Activated T-cell treated with anti-CD3 and anti-CD28 coated beads, Interleukin-2, amount 50 U/mL, for 4 hours (primary cell): ENCODE results near the gene GABRE. TPM values are rescaled to one million over a fixed set of nuclear protein-coding genes. Genes with fewer than 3 reads are reported as not detected.

Experiments
- ATAC-seq, 2 donors: fragments of 200-7000 bp; cut with Tn5 transposase; one replicate each; pipeline ENCODE4 v1.10.0; 2021
- DNase-seq: peaks from one replicate; pipeline ENCODE4 v3.0.0-alpha.2; 2020
- H3K27me3 Mint-ChIP-seq: one replicate; pipeline ENCODE4 v1.8.0; 2021; ENCODE audit warnings: low read depth, mixed read lengths
- H3K36me3 Mint-ChIP-seq: one replicate; pipeline ENCODE4 v1.8.0; 2022; ENCODE audit warnings: mixed read lengths; ENCODE audit not compliant: insufficient read depth
- H3K4me1 Mint-ChIP-seq: one replicate; pipeline ENCODE4 v1.8.0; 2021; ENCODE audit warnings: low read depth, mixed read lengths
- H3K4me3 Mint-ChIP-seq: one replicate; pipeline ENCODE4 v1.8.0; 2021; ENCODE audit warnings: mild to moderate bottlenecking, moderate library complexity, mixed read lengths
- H3K9me3 Mint-ChIP-seq: one replicate; pipeline ENCODE4 v1.8.0; 2021; ENCODE audit warnings: mixed read lengths
- total RNA-seq, 3 donors: library from RNA; stranded (reverse); gene quantifications; one replicate each; pipeline ENCODE4 v1.2.1, GENCODE V29; 2021

Gene GABRE, protein sequence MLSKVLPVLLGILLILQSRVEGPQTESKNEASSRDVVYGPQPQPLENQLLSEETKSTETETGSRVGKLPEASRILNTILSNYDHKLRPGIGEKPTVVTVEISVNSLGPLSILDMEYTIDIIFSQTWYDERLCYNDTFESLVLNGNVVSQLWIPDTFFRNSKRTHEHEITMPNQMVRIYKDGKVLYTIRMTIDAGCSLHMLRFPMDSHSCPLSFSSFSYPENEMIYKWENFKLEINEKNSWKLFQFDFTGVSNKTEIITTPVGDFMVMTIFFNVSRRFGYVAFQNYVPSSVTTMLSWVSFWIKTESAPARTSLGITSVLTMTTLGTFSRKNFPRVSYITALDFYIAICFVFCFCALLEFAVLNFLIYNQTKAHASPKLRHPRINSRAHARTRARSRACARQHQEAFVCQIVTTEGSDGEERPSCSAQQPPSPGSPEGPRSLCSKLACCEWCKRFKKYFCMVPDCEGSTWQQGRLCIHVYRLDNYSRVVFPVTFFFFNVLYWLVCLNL
- under 1 TPM; 0.08 to 0.42 (median 0.15) TPM for total RNA-seq

DNA sequence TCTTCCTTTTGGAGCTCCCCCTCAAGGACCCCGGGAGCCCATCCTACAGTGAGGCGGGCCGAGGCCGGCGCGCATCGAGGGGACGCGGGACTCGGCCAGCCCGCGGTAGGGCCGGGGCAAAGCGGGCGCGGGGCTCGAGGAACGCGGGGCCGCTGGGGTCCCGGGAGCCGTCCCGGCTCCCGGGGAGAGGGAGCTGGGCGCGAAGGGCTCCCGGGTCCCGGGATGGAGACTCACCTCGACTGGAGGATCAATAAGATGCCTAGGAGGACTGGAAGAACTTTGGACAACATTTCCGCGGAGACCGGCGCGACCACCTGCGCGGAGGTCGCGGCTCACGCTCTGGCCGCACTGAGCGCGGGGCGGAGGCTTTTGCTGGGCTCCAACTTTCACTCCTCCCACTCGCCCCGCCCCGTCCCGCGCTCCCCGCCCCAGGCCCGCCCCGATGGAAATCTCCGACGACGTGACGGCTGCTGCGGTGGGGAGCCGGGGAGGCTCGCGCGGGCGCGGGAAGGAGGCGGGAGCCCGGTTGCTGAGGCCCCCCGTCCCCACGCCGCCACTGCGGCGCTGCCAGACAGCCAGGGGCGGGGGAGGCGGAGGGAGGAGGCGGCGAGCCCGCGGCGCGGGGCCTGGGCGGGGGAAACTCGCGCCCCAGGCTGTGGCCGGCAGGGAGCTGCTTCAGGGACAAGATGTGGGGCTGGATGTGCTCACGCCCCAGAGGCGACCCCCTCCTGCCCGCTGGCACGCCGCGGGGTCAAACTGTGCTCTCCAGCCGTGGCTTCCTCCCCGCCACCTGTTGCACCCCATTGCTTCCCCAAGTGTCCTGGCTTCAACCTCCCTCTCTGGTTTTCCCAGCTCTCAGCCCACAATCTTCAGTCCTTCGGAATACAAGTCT is at the start of gene GABRE:
GABRE (minus strand) TSS at position 341 of the 892 bp plus-strand sequence; CDS start at position 290, 51 bp downstream.
- Mint-ChIP-seq H3K27me3 (peaks cover 28% of the 10 kb centered on the region), H3K36me3 (no peaks in the 10 kb centered on the region), H3K4me3 (no peak within 1 kb of the TSS), H3K9me3 (no peaks in the 10 kb centered on the region), H3K4me1 (no peaks in the 10 kb centered on the region)
- peak in 1 of 2 donors; percentile 23 for ATAC-seq
- no peak for DNase-seq

DNA sequence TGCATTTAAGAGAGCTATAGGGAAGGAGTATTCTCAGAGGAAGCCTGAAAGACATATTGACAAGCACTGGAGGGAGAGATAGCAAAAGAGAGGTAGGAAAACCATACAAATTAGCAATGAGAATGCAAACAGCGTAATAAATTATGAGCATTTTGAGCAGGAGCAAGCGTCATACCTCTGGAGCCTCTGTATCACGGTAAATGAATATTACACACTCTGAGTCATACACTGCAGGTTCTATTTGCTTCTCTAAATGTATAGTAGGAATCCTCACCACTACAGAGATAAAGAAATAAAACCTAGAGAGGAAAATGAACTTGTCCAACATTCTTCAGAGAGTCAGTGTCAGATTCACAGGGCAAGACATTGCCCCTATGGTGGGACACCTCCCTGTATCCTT is 46.4 kb upstream of the GABRE start:
- no peaks in the 10 kb centered on the region for H3K4me1 Mint-ChIP-seq
- ATAC-seq, result no peak
- no peak for DNase-seq
- H3K27me3 Mint-ChIP-seq, result no peaks in the 10 kb centered on the region
- H3K36me3 Mint-ChIP-seq, result no peaks in the 10 kb centered on the region
- no peak overlapping the region for H3K4me3 Mint-ChIP-seq
- no peaks in the 10 kb centered on the region for H3K9me3 Mint-ChIP-seq

DNA sequence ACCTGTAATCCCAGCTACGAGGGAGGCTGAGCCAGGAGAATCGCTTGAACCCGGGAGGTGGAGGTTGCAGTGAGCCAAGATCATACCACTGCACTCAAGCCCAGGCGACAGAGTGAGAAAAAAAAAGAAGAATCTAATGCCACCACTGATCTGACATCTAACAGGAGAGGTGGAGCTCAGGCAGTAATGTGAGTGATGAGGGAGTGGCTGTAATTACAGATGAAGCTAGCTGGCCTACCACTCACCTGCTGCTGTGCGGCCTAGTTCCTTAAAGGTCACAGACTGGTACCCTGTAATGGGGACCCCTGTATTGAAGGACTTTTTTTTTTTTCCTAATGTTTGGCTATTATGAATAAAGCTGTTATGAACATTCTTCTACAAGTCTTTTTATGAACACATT is 25.3 kb upstream of the GABRE start:
- Mint-ChIP-seq H3K27me3 (no peaks in the 10 kb centered on the region), H3K9me3 (no peaks in the 10 kb centered on the region), H3K4me1 (no peaks in the 10 kb centered on the region), H3K36me3 (no peaks in the 10 kb centered on the region), H3K4me3 (no peak overlapping the region)
- ATAC-seq, result no peak
- no peak for DNase-seq

DNA sequence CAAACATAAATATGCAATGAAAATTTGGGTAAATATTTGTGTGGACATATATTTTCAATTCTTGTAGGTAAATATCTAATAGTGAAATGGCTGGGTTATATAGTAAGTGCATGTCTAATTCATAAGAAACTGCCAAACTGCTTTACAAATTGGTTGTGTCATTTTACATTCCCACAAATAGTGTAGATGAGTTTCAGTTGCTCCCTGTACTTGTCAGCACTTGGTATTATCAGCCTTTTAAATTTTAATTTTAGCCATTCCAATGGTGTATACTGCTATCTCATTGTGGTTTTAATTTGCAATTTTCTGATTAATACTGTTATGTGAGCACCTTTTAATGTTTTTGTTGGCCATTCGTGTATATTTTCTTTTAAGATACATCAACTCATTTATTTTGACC is 23.1 kb upstream of the GABRE start:
- Mint-ChIP-seq H3K4me3 (no peak overlapping the region), H3K36me3 (no peaks in the 10 kb centered on the region), H3K9me3 (no peaks in the 10 kb centered on the region), H3K27me3 (no peaks in the 10 kb centered on the region), H3K4me1 (no peaks in the 10 kb centered on the region)
- DNase-seq, result no peak
- ATAC-seq, result no peak

DNA sequence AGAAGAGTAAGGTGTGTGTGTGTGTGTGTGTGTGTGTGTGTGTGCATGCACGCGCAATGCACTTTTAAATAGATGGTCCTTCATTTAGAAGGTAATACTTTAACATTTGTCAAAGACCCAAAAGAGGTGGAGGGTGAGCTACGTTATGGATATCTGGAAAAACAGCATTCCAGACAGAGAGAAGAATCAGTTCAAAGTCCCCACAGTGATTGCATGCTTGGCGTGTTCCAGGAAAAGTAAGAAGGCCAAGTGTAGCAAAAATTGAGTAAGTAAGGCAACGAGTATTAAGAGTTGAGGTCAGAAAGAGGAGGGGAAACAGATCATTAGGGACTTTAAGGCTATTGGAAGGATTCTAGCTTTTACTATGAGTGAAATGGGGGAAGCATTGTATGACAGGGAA is 21.9 kb upstream of the GABRE start:
- Mint-ChIP-seq H3K4me1 (no peaks in the 10 kb centered on the region), H3K4me3 (no peak overlapping the region), H3K36me3 (no peaks in the 10 kb centered on the region), H3K9me3 (no peaks in the 10 kb centered on the region), H3K27me3 (no peaks in the 10 kb centered on the region)
- DNase-seq (no peak), ATAC-seq (no peak)

GRCh38 chrX:151994476-151994875 is 20.0 kb upstream of the GABRE start:
- no peak for ATAC-seq
- Mint-ChIP-seq H3K9me3 (no peaks in the 10 kb centered on the region), H3K4me1 (no peaks in the 10 kb centered on the region), H3K27me3 (no peaks in the 10 kb centered on the region), H3K4me3 (no peak overlapping the region), H3K36me3 (no peaks in the 10 kb centered on the region)
- DNase-seq, result no peak

- no peak for ATAC-seq
- Mint-ChIP-seq H3K4me3 (no peak overlapping the region), H3K9me3 (no peaks in the 10 kb centered on the region)
Observed at GRCh38 chrX:151988706-151989299, 14.3 kb upstream of the GABRE start.

DNA sequence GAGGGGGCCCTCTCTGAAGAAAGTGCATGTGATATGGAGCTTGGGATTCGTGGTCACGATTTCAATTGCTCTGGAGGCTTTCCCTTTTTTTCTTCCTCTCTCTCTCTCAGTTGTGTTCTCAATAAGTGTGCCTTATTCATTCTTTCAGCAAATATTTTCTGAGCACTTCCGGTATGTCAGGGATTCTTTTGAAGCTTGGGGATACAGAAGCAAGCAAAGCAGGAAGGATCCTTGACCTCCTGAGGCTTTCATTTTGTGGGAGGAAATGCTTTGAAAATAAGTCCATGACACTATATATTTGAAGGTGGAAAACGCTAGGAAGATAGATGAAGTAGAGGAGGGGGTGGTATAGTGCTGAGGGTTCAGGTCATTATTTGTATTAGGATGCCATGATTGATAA is 12.6 kb upstream of the GABRE start:
- Mint-ChIP-seq H3K4me3 (no peak overlapping the region), H3K27me3 (no peaks in the 10 kb centered on the region), H3K36me3 (no peaks in the 10 kb centered on the region), H3K9me3 (no peaks in the 10 kb centered on the region), H3K4me1 (no peaks in the 10 kb centered on the region)
- DNase-seq, result no peak
- no peak for ATAC-seq

More at GRCh38 chrX:151988706-151989299, 14.3 kb upstream of the GABRE start:
- Mint-ChIP-seq H3K27me3 (no peaks in the 10 kb centered on the region), H3K36me3 (no peaks in the 10 kb centered on the region), H3K4me1 (no peaks in the 10 kb centered on the region)
- no peak for DNase-seq

DNA sequence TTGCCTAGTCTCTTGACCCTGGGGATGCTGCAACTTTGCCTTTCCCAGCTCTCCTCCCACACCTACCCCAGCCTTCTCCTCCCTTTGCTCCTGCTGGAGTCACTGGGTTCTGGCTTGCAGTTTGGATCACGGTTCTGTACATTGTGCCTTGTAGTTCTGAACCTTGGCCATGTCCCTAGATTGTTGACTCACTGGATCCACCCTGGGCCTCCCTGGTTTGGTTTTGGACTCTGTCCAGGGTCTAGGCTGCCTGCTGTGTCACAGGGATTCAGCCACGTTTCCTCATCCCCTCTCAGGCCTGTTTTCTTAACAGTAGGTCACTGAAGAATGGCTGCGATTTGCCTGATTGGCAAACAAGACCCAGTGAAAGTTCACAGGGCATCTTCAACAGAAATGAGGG is 11.5 kb upstream of the GABRE start:
- no peaks in the 10 kb centered on the region for H3K27me3 Mint-ChIP-seq
- DNase-seq (no peak), ATAC-seq (no peak)
- H3K9me3 Mint-ChIP-seq, result no peaks in the 10 kb centered on the region
- H3K36me3 Mint-ChIP-seq, result no peaks in the 10 kb centered on the region
- H3K4me3 Mint-ChIP-seq, result no peak overlapping the region
- no peaks in the 10 kb centered on the region for H3K4me1 Mint-ChIP-seq

DNA sequence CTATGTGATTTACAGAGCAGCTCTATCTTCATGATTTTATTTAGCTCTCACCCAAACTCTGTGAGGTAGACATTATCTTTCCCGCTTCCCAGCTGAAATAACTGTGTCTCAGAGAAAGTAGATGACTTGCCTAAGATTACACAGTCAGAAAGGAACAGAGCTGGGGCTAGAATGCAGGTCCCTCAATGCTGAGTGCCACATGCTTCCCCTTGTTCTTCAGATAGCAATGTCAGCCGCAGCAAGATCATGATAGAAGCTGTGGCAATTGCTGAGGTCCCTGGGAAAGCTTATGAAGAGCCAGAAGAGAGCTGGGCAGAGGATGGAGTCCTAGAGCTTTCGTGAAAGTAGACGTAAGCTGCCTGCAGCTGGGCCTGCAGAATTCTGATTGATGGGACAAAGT is 11.1 kb upstream of the GABRE start:
- Mint-ChIP-seq H3K36me3 (no peaks in the 10 kb centered on the region), H3K4me1 (no peaks in the 10 kb centered on the region), H3K27me3 (no peaks in the 10 kb centered on the region), H3K4me3 (no peak overlapping the region), H3K9me3 (no peaks in the 10 kb centered on the region)
- ATAC-seq, result no peak
- DNase-seq, result no peak

GRCh38 chrX:151984902-151985301 is 10.4 kb upstream of the GABRE start:
- no peaks in the 10 kb centered on the region for H3K27me3 Mint-ChIP-seq
- no peaks in the 10 kb centered on the region for H3K9me3 Mint-ChIP-seq
- no peaks in the 10 kb centered on the region for H3K4me1 Mint-ChIP-seq
- DNase-seq, result no peak
- H3K36me3 Mint-ChIP-seq, result no peaks in the 10 kb centered on the region
- no peak overlapping the region for H3K4me3 Mint-ChIP-seq
- no peak for ATAC-seq

DNA sequence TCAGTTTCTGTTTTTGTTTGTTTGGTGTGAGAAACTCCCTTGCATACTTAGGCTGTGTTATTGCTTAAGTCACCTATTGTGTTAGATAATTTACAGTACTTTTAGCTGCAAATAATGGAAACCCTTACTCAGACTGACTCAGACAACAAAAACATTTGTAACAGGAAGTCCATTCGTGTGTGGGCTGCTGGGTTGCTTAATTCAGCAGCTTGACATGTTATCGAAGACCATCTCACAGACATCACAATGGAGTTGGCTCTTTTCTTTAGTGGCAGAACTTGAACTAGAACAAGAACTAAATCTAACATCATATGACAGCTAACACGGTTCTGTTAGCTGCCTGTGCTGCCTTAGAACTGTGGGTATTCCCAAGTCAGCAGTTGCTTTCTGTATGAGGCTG is 9.9 kb upstream of the GABRE start:
- Mint-ChIP-seq H3K9me3 (no peaks in the 10 kb centered on the region), H3K4me1 (no peaks in the 10 kb centered on the region), H3K4me3 (no peak overlapping the region), H3K27me3 (no peaks in the 10 kb centered on the region), H3K36me3 (no peaks in the 10 kb centered on the region)
- no peak for DNase-seq
- no peak for ATAC-seq

GRCh38 chrX:151983186-151983585 is 8.7 kb upstream of the GABRE start:
- ATAC-seq, result no peak
- H3K9me3 Mint-ChIP-seq, result no peaks in the 10 kb centered on the region
- no peaks in the 10 kb centered on the region for H3K36me3 Mint-ChIP-seq
- no peaks in the 10 kb centered on the region for H3K27me3 Mint-ChIP-seq
- H3K4me3 Mint-ChIP-seq, result no peak overlapping the region
- no peaks in the 10 kb centered on the region for H3K4me1 Mint-ChIP-seq
- no peak for DNase-seq

- H3K9me3 Mint-ChIP-seq, result no peaks in the 10 kb centered on the region
- ATAC-seq, result no peak
Observed at GRCh38 chrX:151982222-151982621, 7.7 kb upstream of the GABRE start.

More at GRCh38 chrX:151982222-151982621, 7.7 kb upstream of the GABRE start:
- Mint-ChIP-seq H3K36me3 (no peaks in the 10 kb centered on the region), H3K4me1 (no peaks in the 10 kb centered on the region), H3K27me3 (no peaks in the 10 kb centered on the region), H3K4me3 (no peak overlapping the region)
- DNase-seq, result no peak
